Caco-2 (cell line): Measurements from ENCODE around the gene DNMBP. TPM values are rescaled to one million over a fixed set of nuclear protein-coding genes. Genes with fewer than 3 reads are reported as not detected.
A peak's percentile ranks its signal among the peaks of the same experiment; 100 is the strongest.
"Not testable (repeated sequence)": the region's sequence is repeated elsewhere in the genome, so short reads cannot be mapped to it uniquely, and the experiment has no call there.

ENCODE experiments used
- BruUV-seq: library from RNA; stranded (reverse); fragments of 400-500 nt; replicated peaks from 2 replicates; lab custom pipeline; 2021; lab: Mats Ljungman, UMichigan
- CTCF ChIA-PET: fragments of 300-600 bp; sonication (Branson Sonifier 250); formaldehyde crosslinking; loops from one replicate; lab custom pipeline; 2022; ENCODE audit warnings: antibody characterized with exemption; lab: Charles Lee
- POLR2A ChIA-PET: fragments of 300-600 bp; sonication (Branson Sonifier 250); formaldehyde crosslinking; loops from one replicate; lab custom pipeline; 2022; ENCODE audit warnings: antibody characterized with exemption; lab: Charles Lee
- DNase-seq, 2 experiments: peaks; one replicate each; pipeline versions ENCODE4 v3.0.0 to v3.0.0-alpha.2; 2020 to 2022
- H3K27me3 ChIP-seq: replicated peaks from 2 replicates; pipeline ENCODE4 v1.6.0; 2011; ENCODE audit warnings: low read length; ENCODE audit not compliant: control insufficient read depth, insufficient read depth
- H3K36me3 ChIP-seq: 2 replicates; pipeline ENCODE4 v1.5.1; 2011; ENCODE audit warnings: low read length; ENCODE audit not compliant: control insufficient read depth, insufficient read depth
- H3K4me1 ChIP-seq: fragments of 250-450 bp; sonication (Bioruptor Pico); 2 replicates; pipeline ENCODE4 v1.5.1; 2020; ENCODE audit warnings: mild to moderate bottlenecking
- H3K4me3 ChIP-seq: 2 replicates; pipeline ENCODE4 v1.5.1; 2011; ENCODE audit warnings: low read depth, mild to moderate bottlenecking, control low read depth, low read length
- H3K9me3 ChIP-seq: fragments of 250-450 bp; sonication (Bioruptor Pico); 2 replicates; pipeline ENCODE4 v1.5.1; 2020; ENCODE audit warnings: mild to moderate bottlenecking, moderate library complexity
- H3K27ac Mint-ChIP-seq: one replicate; pipeline ENCODE4 v1.8.0; 2022; ENCODE audit warnings: mixed read lengths; ENCODE audit not compliant: unreplicated experiment
- H3K27me3 Mint-ChIP-seq: one replicate; pipeline ENCODE4 v1.8.0; 2022; ENCODE audit warnings: mixed read lengths; ENCODE audit not compliant: insufficient read depth, unreplicated experiment
- H3K36me3 Mint-ChIP-seq: one replicate; pipeline ENCODE4 v1.8.0; 2022; ENCODE audit warnings: mild to moderate bottlenecking, mixed read lengths; ENCODE audit not compliant: insufficient read depth, unreplicated experiment
- H3K4me1 Mint-ChIP-seq: one replicate; pipeline ENCODE4 v1.8.0; 2022; ENCODE audit warnings: low read depth, mixed read lengths; ENCODE audit not compliant: unreplicated experiment
- H3K4me3 Mint-ChIP-seq: one replicate; pipeline ENCODE4 v1.8.0; 2022; ENCODE audit warnings: mild to moderate bottlenecking, moderate library complexity, mixed read lengths; ENCODE audit not compliant: unreplicated experiment
- H3K9me3 Mint-ChIP-seq: one replicate; pipeline ENCODE4 v1.8.0; 2022; ENCODE audit warnings: mixed read lengths; ENCODE audit not compliant: unreplicated experiment
- CTCF ChIP-seq, 2 experiments: fragments of 200-600 bp in 1 of 2; IDR thresholded peaks; 1 replicate in 1 of 2; 2 replicates in 1 of 2; pipeline versions ENCODE4 v1.5.1 to v1.8.0; 2011 to 2022; ENCODE audit warnings: antibody characterized with exemption in 1 of 2, control low read depth in 1 of 2, inconsistent platforms in 1 of 2, low read depth in 1 of 2, low read length in 1 of 2, mild to moderate bottlenecking in 1 of 2, moderate library complexity in 1 of 2; ENCODE audit not compliant: insufficient read depth in 1 of 2, severe bottlenecking in 1 of 2, unreplicated experiment in 1 of 2
- intact Hi-C: fragments of 100-400 bp; cut with micrococcal nuclease; formaldehyde crosslinking; loops from one replicate; pipeline ENCODE4 v1.10.0; 2022; ENCODE audit not compliant: unreplicated experiment
- total RNA-seq: library from RNA; stranded (reverse); gene quantifications from 2 replicates; pipeline ENCODE4 v1.2.3, GENCODE V29; 2022

The DNMBP gene
- total RNA-seq, 1 experiment from 2014 or later, result 30.6 TPM

- H3K36me3 ChIP-seq, result no peaks in the 10 kb centered on the region
- intact Hi-C loops, result no loop called here
- CTCF ChIA-PET, result no interaction called here
Measured at GRCh38 chr10:99938563-99938962, 71.2 kb downstream of the DNMBP start.

GRCh38 chr10:99937630-99938029, 72.1 kb downstream of the DNMBP start:
- Mint-ChIP-seq H3K9me3 (peaks cover 23% of the 10 kb centered on the region), H3K27ac (no peak overlapping the region), H3K36me3 (peaks cover 4% of the 10 kb centered on the region), H3K27me3 (no peaks in the 10 kb centered on the region), H3K4me1 (no peaks in the 10 kb centered on the region), H3K4me3 (no peak overlapping the region)
- no TSS peak for BruUV-seq
- no peak for TF ChIP-seq CTCF (IDR thresholded peaks at IDR 0.05; ENCODE audit: insufficient read depth in 1 of 2, low read depth in 1 of 2, low read length in 1 of 2, severe bottlenecking in 1 of 2, unreplicated experiment in 1 of 2)
- intact Hi-C loops, result no loop called here
- no peaks in the 10 kb centered on the region for H3K36me3 ChIP-seq
- DNase-seq, result no peak
- POLR2A ChIA-PET, result no interaction called here
- CTCF ChIA-PET, result no interaction called here
- H3K9me3 ChIP-seq, result no peaks in the 10 kb centered on the region
- no peaks in the 10 kb centered on the region for H3K27me3 ChIP-seq
- peaks cover 13% of the 10 kb centered on the region for H3K4me1 ChIP-seq
- H3K4me3 ChIP-seq, result no peak overlapping the region

More at GRCh38 chr10:99938563-99938962, 71.2 kb downstream of the DNMBP start:
- H3K4me3 ChIP-seq, result no peak overlapping the region
- DNase-seq, result no peak
- Mint-ChIP-seq H3K9me3 (peaks cover 23% of the 10 kb centered on the region), H3K27me3 (no peaks in the 10 kb centered on the region), H3K4me1 (no peaks in the 10 kb centered on the region), H3K36me3 (peaks cover 4% of the 10 kb centered on the region), H3K4me3 (no peak overlapping the region), H3K27ac (no peak overlapping the region)
- TF ChIP-seq CTCF (IDR thresholded peaks at IDR 0.05; ENCODE audit: insufficient read depth in 1 of 2, low read depth in 1 of 2, low read length in 1 of 2, severe bottlenecking in 1 of 2, unreplicated experiment in 1 of 2), result no peak
- no peaks in the 10 kb centered on the region for H3K27me3 ChIP-seq
- no TSS peak for BruUV-seq
- H3K4me1 ChIP-seq, result peaks cover 13% of the 10 kb centered on the region
- H3K9me3 ChIP-seq, result no peaks in the 10 kb centered on the region
- POLR2A ChIA-PET, result no interaction called here

GRCh38 chr10:99932203-99932957, 77.4 kb downstream of the DNMBP start:
- Histone ChIP-seq H3K4me3 (peak overlapping the region; percentile 27; the same call in 1 of the 2 replicates), H3K4me1 (peaks cover 21% of the 10 kb centered on the region)
- H3K36me3 ChIP-seq, H3K27me3 Mint-ChIP-seq, POLR2A ChIA-PET, H3K9me3 ChIP-seq, H3K4me3 Mint-ChIP-seq, H3K9me3 Mint-ChIP-seq, H3K36me3 Mint-ChIP-seq, CTCF ChIA-PET, BruUV-seq, intact Hi-C loops, DNase-seq, H3K27me3 ChIP-seq: not testable (repeated sequence)
- H3K4me1 Mint-ChIP-seq, result peaks cover 19% of the 10 kb centered on the region
- peak overlapping the region; percentile 89 for H3K27ac Mint-ChIP-seq
